C4-2B (cell line): ENCODE measurements around the gene ZNF669.

Source experiments
- H3K27ac ChIP-seq: fragments of 450-650 bp; 2 replicates; pipeline ENCODE4 v1.5.1; 2017
- CTCF ChIP-seq: fragments of 450-650 bp; conservative IDR thresholded peaks from 2 replicates; pipeline ENCODE4 v1.5.1; 2017; ENCODE audit warnings: mild to moderate bottlenecking
- ZFX ChIP-seq: fragments of 450-650 bp; IDR thresholded peaks from 2 replicates; pipeline ENCODE4 v1.6.1; 2017

ZNF669 gene

GRCh38 chr1:247078258-247079140 is 25.7 kb downstream of the ZNF669 start, which contains the start of gene ZNF670:
TSS of gene ZNF670 (minus strand) at chr1:247078811. CDS start at chr1:247078596, 215 bp downstream.
- TF ChIP-seq ZFX, result peak; percentile 63; the same call in 1 of the 2 replicates
- no peak for TF ChIP-seq CTCF
- peak within 1 kb of the TSS; percentile 79 for H3K27ac ChIP-seq

- peak overlapping the region; percentile 79 for H3K27ac ChIP-seq
- TF ChIP-seq ZFX (no peak), CTCF (no peak)
Observed at GRCh38 chr1:247077876-247078257, 26.3 kb downstream of the ZNF669 start.

GRCh38 chr1:247077213-247077612 is 26.9 kb downstream of the ZNF669 start:
- TF ChIP-seq CTCF, result 0 out of 2 replicates have a peak, but pooled peaks have one; percentile 3
- TF ChIP-seq ZFX, result no peak
- no peak overlapping the region for H3K27ac ChIP-seq

- no peak overlapping the region for H3K27ac ChIP-seq
- no peak for TF ChIP-seq CTCF
- TF ChIP-seq ZFX, result no peak
Observed at GRCh38 chr1:247070645-247071044, 33.5 kb downstream of the ZNF669 start.

GRCh38 chr1:247064304-247064703 is 39.9 kb downstream of the ZNF669 start:
- no peak overlapping the region for H3K27ac ChIP-seq
- TF ChIP-seq CTCF, result no peak
- no peak for TF ChIP-seq ZFX

- no peak for TF ChIP-seq CTCF
- TF ChIP-seq ZFX, result no peak
- H3K27ac ChIP-seq, result no peak overlapping the region
Observed at GRCh38 chr1:247060771-247061170, 43.4 kb downstream of the ZNF669 start.

- no peak for TF ChIP-seq CTCF
- no peak for TF ChIP-seq ZFX
- no peak overlapping the region for H3K27ac ChIP-seq
Observed at GRCh38 chr1:247056071-247056470, 48.1 kb downstream of the ZNF669 start.
